Measurements from ENCODE around the gene ZNF773.
"Not testable (repeated sequence)": the region's sequence is repeated elsewhere in the genome, so short reads cannot be mapped to it uniquely, and the experiment has no call there.

GRCh38 chr19:57499680-57500395 is at the start of gene ZNF773:
- TF ChIP-seq CTCF (conservative IDR thresholded peaks at IDR 0.05); EZH2 (IDR thresholded peaks at IDR 0.05; ENCODE audit: low read depth): not testable (repeated sequence)

Data from PC-9 (cell line).